Right forelimb (tissue), 1 donor: ENCODE measurements around the gene ATG5.

ENCODE experiments used
- DNase-seq: peaks from one replicate; pipeline ENCODE4 v3.0.0-alpha.2; 2018

Gene ATG5

GRCh38 chr6:106215608-106216007, 110.0 kb downstream of the ATG5 start:
- no peak for DNase-seq

GRCh38 chr6:106214531-106214930, 111.0 kb downstream of the ATG5 start:
- no peak for DNase-seq

DNA sequence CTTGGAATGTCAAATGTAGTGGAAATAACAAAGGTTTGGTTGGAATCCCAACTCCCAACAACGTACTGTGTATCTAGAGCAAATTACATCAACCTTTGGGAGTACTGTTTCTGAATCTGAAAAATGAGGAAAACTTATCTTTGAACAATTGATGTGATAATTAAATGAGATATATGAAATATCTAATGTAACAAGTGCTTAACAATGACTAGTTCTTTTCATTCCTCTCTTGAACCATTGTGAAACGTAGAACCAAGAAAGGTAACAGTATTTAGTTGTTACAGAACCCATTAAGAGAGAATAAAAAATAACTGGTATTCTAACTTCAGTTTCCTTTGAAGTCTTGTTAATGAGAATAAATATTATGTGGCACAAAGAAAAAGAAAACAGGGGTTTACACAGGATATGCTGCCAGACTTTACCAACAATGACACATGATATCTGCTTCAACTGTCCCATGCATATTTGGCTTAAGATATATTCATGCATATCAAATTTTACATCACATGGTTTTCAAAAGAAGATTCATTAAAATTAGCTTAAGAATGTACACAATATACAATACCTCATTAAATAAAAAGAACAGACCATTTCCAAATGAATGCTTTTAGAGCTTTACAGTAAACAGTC, 111.8 kb downstream of the ATG5 start:
- no peak for DNase-seq

DNA sequence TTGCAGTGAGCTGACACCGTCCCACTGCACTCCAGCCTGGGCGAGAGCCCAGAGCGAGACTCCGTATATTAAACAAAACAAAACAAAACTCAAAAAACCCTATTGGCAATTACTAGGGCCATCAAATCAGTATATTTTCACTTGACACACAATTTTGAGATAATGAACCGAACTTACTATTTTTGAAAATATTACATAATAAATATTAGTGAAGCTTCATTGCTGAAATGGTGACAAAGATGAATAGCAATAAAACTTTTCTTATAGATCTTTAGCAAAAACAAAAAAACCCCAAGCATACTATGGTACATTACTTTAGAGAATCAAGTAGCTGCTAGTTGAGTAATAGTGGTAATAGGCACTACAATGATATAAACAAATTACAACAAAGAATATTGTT, 113.0 kb downstream of the ATG5 start:
- DNase-seq = no peak

DNA sequence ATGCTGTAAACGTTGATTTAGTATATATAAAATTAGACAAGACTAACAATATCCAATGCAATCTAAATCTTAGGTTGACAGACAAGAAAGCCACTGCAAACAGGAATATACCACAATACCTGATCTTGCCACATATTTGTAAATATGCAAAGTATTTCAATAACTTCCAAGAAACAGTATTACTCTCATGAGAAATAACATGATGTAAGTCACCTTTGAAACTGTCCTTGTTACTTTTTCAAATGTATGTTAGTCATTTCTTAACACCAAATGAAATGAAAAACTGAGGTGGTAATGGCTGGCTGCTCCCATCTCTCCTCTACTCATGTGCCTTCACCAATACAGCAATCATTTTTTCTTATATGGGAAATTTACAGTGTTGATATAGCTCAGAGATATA, 118.7 kb downstream of the ATG5 start:
- DNase-seq = no peak

- no peak for DNase-seq
These were observed 120.6 kb downstream of the ATG5 start for GRCh38 chr6:106204961-106205360.

DNA sequence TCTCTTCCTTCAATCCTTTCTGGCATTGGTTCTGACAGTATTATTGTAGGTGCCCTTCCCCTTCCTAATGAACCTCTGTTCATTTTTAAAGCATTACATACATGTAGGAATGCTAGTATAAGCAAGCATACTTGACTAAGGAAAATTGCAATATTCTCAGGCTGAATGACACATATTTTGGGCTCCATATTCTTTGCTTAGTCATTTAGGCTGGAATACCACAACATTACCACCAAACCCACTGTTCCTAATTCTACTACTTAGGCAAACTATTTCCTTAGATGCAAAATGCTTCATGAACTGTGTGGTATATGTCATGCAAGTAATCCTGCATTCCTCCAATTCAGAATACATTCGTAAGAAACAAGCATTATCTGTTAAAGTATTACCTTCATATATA, 125.6 kb downstream of the ATG5 start:
- no peak for DNase-seq

DNA sequence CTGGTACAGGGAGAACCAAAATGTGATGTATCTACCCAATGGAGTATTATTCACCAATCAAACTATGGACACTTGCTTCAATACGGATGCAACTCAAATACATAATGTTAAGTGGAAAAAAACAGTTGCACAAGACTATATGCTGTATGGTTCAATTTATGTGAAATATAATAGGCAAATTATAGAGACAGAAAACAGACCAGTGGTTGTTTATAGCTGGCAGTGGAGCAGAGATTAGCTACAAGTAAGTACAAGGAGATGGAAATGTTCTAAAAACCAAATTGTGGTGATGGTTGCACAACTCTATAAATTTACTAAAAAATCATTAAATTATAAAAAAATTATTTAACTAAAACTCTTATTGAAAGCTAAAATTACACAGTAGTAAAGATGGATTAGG, 126.2 kb downstream of the ATG5 start:
- no peak for DNase-seq

- DNase-seq = no peak
These were observed 128.1 kb downstream of the ATG5 start for GRCh38 chr6:106197441-106197840.

DNA sequence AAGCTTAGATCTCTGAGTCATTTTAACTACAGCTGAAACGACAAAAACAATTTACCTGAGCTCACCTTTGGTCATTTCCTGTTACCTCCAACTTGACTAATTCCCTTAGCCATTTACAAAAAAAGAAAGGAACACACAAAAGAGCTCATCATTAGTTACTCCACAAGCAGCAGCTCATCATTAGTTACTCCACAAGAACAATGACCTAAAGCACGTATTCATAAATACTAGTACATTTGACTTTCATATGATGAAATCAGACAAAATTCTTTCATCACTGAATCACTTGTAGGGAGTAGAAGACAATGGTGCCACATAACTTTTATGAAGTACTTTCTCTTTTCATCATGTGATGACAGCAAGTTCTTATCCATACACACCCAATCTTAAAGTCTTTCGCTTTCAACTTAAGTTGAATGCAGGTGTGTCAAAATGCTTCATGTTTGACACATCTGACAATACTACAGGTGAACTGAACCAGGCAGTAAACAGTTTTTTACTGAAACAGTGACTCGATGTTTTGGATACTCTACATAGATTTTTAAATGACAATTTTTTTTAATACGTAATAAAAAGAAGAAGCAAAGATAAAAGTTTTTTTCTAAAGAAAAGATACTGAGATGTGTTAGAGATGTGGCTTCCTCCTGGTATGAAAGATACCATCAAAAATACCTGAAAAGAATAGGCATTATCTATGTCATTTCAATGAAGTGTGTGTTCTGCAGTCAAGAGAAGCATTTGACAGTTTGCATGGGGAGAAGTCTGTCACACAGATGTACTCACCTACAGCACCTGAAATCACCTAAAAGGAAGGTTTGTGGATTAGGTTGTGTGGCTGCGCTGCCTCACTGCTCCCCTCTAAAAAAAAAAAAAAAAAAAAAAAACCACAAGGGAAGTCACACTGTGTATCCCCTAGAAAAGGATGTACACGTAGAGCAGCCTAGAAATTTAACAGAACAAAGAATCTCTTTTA, 130.3 kb downstream of the ATG5 start:
- no peak for DNase-seq

DNA sequence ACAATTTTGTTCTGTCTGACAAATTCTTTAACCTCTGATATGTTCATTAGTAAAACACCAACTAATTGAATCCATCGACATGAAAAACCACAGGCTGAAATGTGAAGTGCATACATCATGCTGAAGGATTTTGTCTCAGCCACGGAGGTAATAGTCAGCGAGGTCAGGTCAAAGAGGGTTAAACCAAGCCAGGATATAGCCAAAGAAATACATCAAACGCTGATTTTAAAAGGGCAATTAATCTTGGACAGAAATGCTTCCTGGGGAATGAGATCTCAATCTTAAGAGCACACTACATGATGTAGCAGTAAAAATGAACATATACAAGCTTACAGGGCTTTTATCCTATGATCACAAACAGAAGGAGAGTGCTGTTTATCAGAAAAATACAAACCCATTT, 132.7 kb downstream of the ATG5 start:
- no peak for DNase-seq

DNA sequence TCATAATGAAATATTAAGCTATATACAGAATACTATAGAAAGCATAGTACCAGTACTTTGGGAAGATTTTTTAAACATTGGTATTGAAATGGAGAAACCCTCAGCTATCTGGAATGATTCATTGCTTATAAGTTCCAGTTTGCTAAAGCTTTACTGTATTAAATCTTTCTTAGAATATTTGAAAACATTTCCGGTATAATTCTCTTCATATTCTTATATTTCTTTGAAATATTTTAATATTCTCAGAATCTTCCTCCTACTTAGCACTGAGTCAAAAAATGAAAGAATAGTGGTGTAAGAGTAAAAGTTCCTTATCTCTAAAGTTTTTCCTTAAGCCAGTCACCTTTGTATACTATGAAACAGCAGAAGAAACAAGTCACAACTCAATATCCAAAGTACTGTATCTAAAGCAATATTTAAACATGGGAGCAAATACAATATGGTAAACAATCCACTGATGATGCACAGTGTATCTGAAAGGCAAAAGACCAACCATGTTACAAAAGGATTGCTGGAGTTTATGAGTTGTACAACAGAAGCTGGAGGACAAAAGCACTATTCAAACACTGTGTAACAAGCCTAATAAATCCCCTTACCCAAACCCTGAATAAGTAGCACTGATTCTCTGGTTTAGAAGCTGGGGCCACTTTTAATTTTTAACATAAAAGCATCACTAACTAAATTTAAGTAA, 137.3 kb downstream of the ATG5 start:
- no peak for DNase-seq

DNA sequence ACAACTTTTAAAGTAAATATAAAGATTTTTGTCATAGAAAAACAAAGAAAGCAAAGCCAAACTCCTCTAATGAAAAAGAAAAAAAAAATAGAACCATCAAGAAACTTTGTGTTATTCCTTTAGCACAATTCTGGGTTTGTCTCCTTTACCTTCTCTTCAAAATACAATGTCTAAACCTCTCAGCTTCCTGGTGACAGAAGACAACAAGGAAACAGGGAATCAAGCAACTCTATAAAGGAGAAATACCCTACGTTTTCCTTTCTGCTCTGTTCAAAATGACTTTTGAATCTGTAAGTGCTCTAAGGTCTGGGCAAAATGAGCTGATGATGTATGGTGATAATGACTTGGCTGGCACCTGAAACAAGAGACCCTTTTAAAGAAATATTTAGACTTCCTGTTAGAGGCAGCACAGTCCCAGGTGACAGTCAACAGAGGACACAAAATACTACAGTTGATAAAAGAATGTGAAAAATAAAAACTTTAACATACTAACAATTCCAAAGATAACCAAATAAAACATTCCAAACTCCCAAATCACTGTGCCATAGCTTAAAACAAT, 138.1 kb downstream of the ATG5 start:
- no peak for DNase-seq

GRCh38 chr6:106186714-106187113, 138.8 kb downstream of the ATG5 start:
- DNase-seq = no peak

- no peak for DNase-seq
These were observed 139.4 kb downstream of the ATG5 start for GRCh38 chr6:106186172-106186571.

DNA sequence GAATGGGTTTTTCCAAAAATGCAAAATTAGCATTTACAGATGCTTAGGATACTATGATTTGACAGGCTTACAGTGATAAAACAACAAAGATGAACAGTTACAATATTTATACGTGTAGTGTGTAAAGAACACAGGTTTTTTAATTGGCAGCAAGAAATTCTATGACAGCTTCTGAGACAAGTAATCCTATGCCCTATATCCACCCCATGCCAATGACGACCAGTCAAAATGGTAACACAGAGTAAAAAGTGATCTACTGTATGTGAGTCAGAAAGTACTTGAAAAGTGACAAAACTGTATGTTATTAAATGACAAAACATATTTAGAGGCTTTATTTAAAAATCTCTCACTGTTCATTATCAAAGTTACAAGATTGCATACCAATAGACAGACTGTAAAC, 139.9 kb downstream of the ATG5 start:
- DNase-seq = no peak

DNA sequence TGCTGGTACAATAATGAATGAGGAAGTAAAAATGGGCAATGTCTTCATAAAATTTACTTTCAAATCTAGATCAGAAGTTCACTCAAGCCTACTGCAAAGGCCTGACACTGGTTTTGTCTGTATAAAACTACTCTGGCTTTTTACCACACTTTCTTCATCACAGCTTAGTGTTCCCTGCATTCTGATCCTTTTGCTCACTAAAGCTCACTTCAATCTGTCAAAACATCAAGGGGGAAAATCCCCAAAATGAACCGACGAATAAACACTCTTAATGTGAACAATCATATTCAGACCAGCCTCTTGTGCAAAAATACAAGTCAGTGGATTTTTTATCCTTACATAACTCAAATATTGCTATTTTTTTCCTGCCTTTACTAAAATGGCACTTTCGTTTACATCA, 140.9 kb downstream of the ATG5 start:
- DNase-seq = no peak

- DNase-seq = no peak
These were observed 142.1 kb downstream of the ATG5 start for GRCh38 chr6:106183430-106183829.

- no peak for DNase-seq
These were observed 143.1 kb downstream of the ATG5 start for GRCh38 chr6:106182455-106182854.

- DNase-seq = no peak
These were observed 143.7 kb downstream of the ATG5 start for GRCh38 chr6:106181664-106182418.

GRCh38 chr6:106180208-106180607, 145.4 kb downstream of the ATG5 start:
- no peak for DNase-seq

DNA sequence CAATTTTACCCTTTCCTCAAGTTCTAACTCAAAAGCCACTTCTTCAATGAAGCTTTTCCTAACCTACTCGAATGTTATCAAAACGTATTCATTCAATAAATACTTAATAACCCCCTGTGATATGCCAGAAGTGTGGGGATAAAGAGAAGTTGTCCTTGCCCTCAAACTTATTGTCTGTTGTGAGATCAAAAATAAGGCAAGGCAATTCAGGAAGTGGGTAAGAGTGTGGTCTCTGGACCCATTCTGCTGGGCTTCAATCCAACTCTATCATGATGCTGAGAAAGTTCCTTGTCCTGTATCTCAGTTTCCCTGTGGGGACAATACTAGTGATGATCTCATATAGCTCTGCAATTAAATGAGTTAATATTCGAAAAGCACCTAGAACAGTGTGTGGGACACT, 146.7 kb downstream of the ATG5 start:
- DNase-seq = no peak

DNA sequence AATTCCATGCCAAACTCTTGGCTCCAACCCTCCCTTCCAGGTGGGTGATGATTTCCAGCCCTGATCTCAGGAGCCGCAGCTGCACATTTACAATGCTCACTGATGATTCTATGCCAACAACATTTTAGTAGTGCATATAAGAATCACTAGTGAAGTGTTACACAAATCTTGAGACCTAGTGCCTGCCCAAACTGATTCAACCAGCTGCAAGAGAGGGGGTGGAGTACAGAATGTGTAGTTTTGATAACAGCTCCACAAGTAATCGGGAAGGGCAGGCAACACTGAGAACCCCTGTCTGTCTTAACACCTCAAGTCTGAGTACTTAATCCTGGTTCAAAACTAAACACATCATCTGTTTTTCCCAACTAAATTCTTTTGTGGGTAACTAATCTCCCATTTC, 147.8 kb downstream of the ATG5 start:
- no peak for DNase-seq
